K562 (cell line): Measurements from ENCODE around the gene NR3C2. TPM values are rescaled to one million over a fixed set of nuclear protein-coding genes. Genes with fewer than 3 reads are reported as not detected.

Experiments used
- CEBPB ChIP-seq: fragments of 450-650 bp; IDR thresholded peaks from 2 replicates; pipeline ENCODE4 v1.6.1; 2016; ENCODE audit warnings: missing genetic modification characterization, missing compliant biosample characterization
- E2F6 ChIP-seq, 2 experiments: IDR thresholded peaks; 2 replicates each; pipeline ENCODE4 v1.6.1; 2011; ENCODE audit warnings: borderline replicate concordance in 1 of 2, control low read depth in 1 of 2, low read depth in 1 of 2, low read length in 1 of 2, mild to moderate bottlenecking in 1 of 2, mixed read lengths in 1 of 2, moderate library complexity in 1 of 2; ENCODE audit not compliant: insufficient read depth in 1 of 2, insufficient read length in 1 of 2, poor library complexity in 1 of 2, severe bottlenecking in 1 of 2; ENCODE audit errors: extremely low read depth in 1 of 2
- GABPA ChIP-seq: fragments of 200-800 bp; sonication (Bioruptor generic); conservative IDR thresholded peaks from 2 replicates; pipeline ENCODE4 v1.6.1; 2016; ENCODE audit warnings: low read depth, missing genetic modification characterization, missing compliant biosample characterization
- HNRNPK ChIP-seq: fragments of 200-400 bp; formaldehyde crosslinking; IDR thresholded peaks from one replicate; pipeline ENCODE4 v1.6.1; 2018; ENCODE audit warnings: mild to moderate bottlenecking, low read depth, low read length; ENCODE audit not compliant: poor library complexity, severe bottlenecking
- RREB1 ChIP-seq: fragments of 250-450 bp; sonication (Bioruptor Pico); IDR thresholded peaks from 2 replicates; pipeline ENCODE4 v1.4.0; 2020
- SIX5 ChIP-seq, 2 experiments: IDR thresholded peaks; 2 replicates each; pipeline ENCODE4 v1.6.1; 2011; ENCODE audit warnings: low read length in 2 of 2, borderline replicate concordance in 1 of 2, low read depth in 1 of 2, mild to moderate bottlenecking in 1 of 2, moderate library complexity in 1 of 2; ENCODE audit not compliant: insufficient read depth in 1 of 2
- TAF1 ChIP-seq: IDR thresholded peaks from 2 replicates; pipeline ENCODE4 v1.6.1; 2011; ENCODE audit warnings: mild to moderate bottlenecking, low read length, moderate library complexity; ENCODE audit not compliant: insufficient read depth, control insufficient read depth, severe bottlenecking; ENCODE audit errors: extremely low read depth
- THRA ChIP-seq: fragments of 450-650 bp; IDR thresholded peaks from 2 replicates; pipeline ENCODE4 v1.6.1; 2017; ENCODE audit warnings: mild to moderate bottlenecking, moderate library complexity
- XRCC4 ChIP-seq: IDR thresholded peaks from one replicate; pipeline ENCODE4 v1.6.1; 2011; ENCODE audit not compliant: insufficient read depth, insufficient read length; ENCODE audit errors: extremely low read depth
- ZNF707 ChIP-seq: fragments of 250-450 bp; sonication (Bioruptor Pico); conservative IDR thresholded peaks from 2 replicates; pipeline ENCODE4 v1.8.0; 2022; ENCODE audit warnings: inconsistent platforms, mild to moderate bottlenecking, moderate library complexity
- polyA plus RNA-seq, 8 experiments: library from polyadenylated mRNA; depleted of rRNA in 4 of 8; stranded (reverse) in 5 of 8; unstranded in 3 of 8; fragments of >200 nt; fragmentation: Nextera tagmentation in 2 of 8; fragmentation: Illumina TruSeq in 1 of 8; extraction: Ambion mirVana in 2 of 8; extraction: Trizol in 1 of 8; gene quantifications; 2 replicates each; pipeline versions ENCODE4 v1.2.1 to v1.2.3, GENCODE V29; 2011 to 2014; ENCODE audit warnings: inconsistent platforms in 1 of 8, missing spikeins in 1 of 8
- total RNA-seq, 7 experiments: library from RNA; depleted of rRNA in 6 of 7; stranded (reverse); fragments of >200 nt in 6 of 7; fragmentation: Illumina TruSeq in 2 of 7; extraction: Trizol in 2 of 7; gene quantifications; 2 replicates each; pipeline versions ENCODE4 v1.2.1 to v1.2.3, GENCODE V29; 2011 to 2021; ENCODE audit warnings: low replicate concordance in 1 of 7
- TF ChIP-seq, protein P1 (sequence below): fragments of 250-450 bp; sonication (Bioruptor Pico); IDR thresholded peaks from 2 replicates; pipeline ENCODE4 v1.8.0; 2021; ENCODE audit warnings: mild to moderate bottlenecking, moderate library complexity

The NR3C2 gene
- total and polyA plus RNA-seq, 9 of the 15 experiments (the other 6 are each of a cell fraction or from before 2014, with no cell fraction given) = 0.01 to 0.28 (median 0.16) TPM; not detected in 2

DNA sequence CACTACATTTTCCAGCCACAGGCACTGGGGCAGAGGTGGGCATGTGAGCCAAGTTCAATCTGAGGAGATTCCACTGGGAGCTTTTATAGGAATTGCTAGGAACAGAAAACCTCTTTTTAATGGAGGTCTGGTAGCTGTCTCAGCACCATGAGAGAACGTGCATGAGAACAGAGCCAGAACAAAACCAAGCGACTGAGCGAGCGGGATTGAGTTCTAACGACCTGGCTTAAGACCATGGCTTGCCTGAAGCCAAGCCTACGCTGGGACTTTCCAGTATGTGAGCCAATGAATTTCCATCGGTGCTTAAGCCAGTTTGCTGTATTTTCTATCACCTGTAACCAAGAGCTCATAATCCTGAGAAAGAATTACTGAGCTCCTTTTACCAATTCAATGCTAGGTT is 183.7 kb downstream of the NR3C2 start (continued):
- TF ChIP-seq TAF1 (no peak), RREB1 (CRISPR knock-in tag) (no peak), CEBPB (tag) (no peak), THRA (no peak), XRCC4 (no peak), GABPA (tag) (no peak), SIX5 (IDR thresholded peaks at IDR 0.05; ENCODE audit: borderline replicate concordance in 1 of 2, insufficient read depth in 1 of 2, low read depth in 1 of 2, low read length in 2 of 2) (no peak), HNRNPK (no peak), ZNF707 (CRISPR knock-in tag) (no peak), E2F6 (IDR thresholded peaks at IDR 0.05; ENCODE audit: borderline replicate concordance in 1 of 2, extremely low read depth in 1 of 2, insufficient read depth in 1 of 2, insufficient read length in 1 of 2, low read depth in 1 of 2, low read length in 1 of 2, poor library complexity in 1 of 2, severe bottlenecking in 1 of 2) (no peak)
- TF ChIP-seq, protein P1, sequence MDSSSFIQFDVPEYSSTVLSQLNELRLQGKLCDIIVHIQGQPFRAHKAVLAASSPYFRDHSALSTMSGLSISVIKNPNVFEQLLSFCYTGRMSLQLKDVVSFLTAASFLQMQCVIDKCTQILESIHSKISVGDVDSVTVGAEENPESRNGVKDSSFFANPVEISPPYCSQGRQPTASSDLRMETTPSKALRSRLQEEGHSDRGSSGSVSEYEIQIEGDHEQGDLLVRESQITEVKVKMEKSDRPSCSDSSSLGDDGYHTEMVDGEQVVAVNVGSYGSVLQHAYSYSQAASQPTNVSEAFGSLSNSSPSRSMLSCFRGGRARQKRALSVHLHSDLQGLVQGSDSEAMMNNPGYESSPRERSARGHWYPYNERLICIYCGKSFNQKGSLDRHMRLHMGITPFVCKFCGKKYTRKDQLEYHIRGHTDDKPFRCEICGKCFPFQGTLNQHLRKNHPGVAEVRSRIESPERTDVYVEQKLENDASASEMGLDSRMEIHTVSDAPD (CRISPR knock-in tag) = no peak
